ENCODE results near the gene TAF4B. TPM values are rescaled to one million over a fixed set of nuclear protein-coding genes. Genes with fewer than 3 reads are reported as not detected.

The TAF4B gene
- total and polyA plus RNA-seq, 2 of the 8 experiments (the other 6 are each of a cell fraction or from before 2014, with no cell fraction given): 9.3 to 19.8 TPM

DNA sequence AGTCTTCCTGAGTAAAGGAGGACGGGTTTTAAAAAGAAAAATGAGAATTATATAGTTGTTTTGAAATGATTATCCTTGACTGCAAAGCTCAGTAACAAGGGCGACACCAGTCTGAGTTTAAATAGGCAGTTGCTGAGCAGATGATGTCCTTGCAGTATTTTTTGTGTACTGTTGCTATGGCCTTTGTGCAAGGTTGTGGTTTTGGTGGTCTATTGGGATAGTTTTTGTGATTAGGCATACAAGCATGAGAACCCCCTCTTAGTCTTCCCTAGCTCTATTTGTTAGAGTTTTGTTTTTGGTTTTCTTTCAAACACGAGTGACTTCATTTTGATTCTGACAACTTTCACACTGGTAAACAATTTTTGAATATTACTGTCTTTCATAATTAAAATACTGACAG lies 64.1 kb downstream of the TAF4B start (continued):
- no peak for TF ChIP-seq KDM5A (IDR thresholded peaks at IDR 0.05; ENCODE audit: low read length)
- no peak for TF ChIP-seq CHD1 (IDR thresholded peaks at IDR 0.05; ENCODE audit: low read depth, low read length)
